KMS-11 (cell line): ENCODE results near the gene GDA.

Experiments used
- H2AFZ ChIP-seq: fragments of 200-600 bp; sonication (generic); 2 replicates; pipeline ENCODE4 v1.6.1; 2016; ENCODE audit warnings: antibody characterized with exemption, mixed run types, low read depth
- H3K27ac ChIP-seq: fragments of 200-600 bp; sonication (generic); 2 replicates; pipeline ENCODE4 v1.6.1; 2016; ENCODE audit warnings: mild to moderate bottlenecking, mixed run types
- H3K27me3 ChIP-seq: fragments of 200-600 bp; sonication (generic); 2 replicates; pipeline ENCODE4 v1.6.1; 2017; ENCODE audit warnings: mild to moderate bottlenecking, low read depth, mixed run types, moderate library complexity; ENCODE audit not compliant: insufficient read depth
- H3K36me3 ChIP-seq: fragments of 200-600 bp; sonication (generic); 2 replicates; pipeline ENCODE4 v1.6.1; 2017; ENCODE audit warnings: mild to moderate bottlenecking, mixed run types; ENCODE audit not compliant: insufficient read depth
- H3K4me1 ChIP-seq: fragments of 200-600 bp; sonication (generic); 2 replicates; pipeline ENCODE4 v1.6.1; 2016; ENCODE audit warnings: mild to moderate bottlenecking, low read depth, mixed run types; ENCODE audit not compliant: poor library complexity, severe bottlenecking
- H3K4me2 ChIP-seq: fragments of 200-600 bp; sonication (generic); 2 replicates; pipeline ENCODE4 v1.7.0; 2016; ENCODE audit warnings: mild to moderate bottlenecking, mixed run types
- H3K4me3 ChIP-seq: fragments of 200-600 bp; sonication (generic); IDR thresholded peaks from 2 replicates; pipeline ENCODE4 v1.6.1; 2017; ENCODE audit warnings: low read depth, low read length, mixed read lengths; ENCODE audit not compliant: insufficient read depth
- H3K79me2 ChIP-seq: fragments of 200-600 bp; sonication (generic); 2 replicates; pipeline ENCODE4 v1.6.1; 2016; ENCODE audit warnings: low read depth, mixed run types; ENCODE audit not compliant: insufficient read depth
- H3K9ac ChIP-seq: fragments of 200-600 bp; sonication (generic); 2 replicates; pipeline ENCODE4 v1.6.1; 2016; ENCODE audit warnings: mild to moderate bottlenecking, mixed run types
- H4K20me1 ChIP-seq: fragments of 200-600 bp; sonication (generic); 2 replicates; pipeline ENCODE4 v1.6.1; 2016; ENCODE audit warnings: mild to moderate bottlenecking, mixed run types; ENCODE audit not compliant: insufficient read depth
- CTCF ChIP-seq: fragments of 200-600 bp; sonication (generic); conservative IDR thresholded peaks from 2 replicates; pipeline ENCODE4 v1.6.1; 2017; ENCODE audit warnings: low read depth, mild to moderate bottlenecking, antibody characterized with exemption, low read length, moderate library complexity, mixed read lengths

The GDA gene

GRCh38 chr9:72165326-72165725 is 16.1 kb downstream of the GDA start:
- no peak overlapping the region for H3K4me2 ChIP-seq
- no peaks in the 10 kb centered on the region for H3K27me3 ChIP-seq
- H3K4me3 ChIP-seq, result no peak overlapping the region
- no peak overlapping the region for H3K27ac ChIP-seq
- no peak overlapping the region for H2AFZ ChIP-seq
- no peaks in the 10 kb centered on the region for H3K36me3 ChIP-seq
- no peaks in the 10 kb centered on the region for H4K20me1 ChIP-seq
- H3K9ac ChIP-seq, result no peak overlapping the region
- H3K79me2 ChIP-seq, result no peaks in the 10 kb centered on the region
- TF ChIP-seq CTCF, result no peak
- peaks cover 15% of the 10 kb centered on the region for H3K4me1 ChIP-seq

GRCh38 chr9:72165821-72166547 is 16.7 kb downstream of the GDA start:
- Histone ChIP-seq H3K4me2 (no peak overlapping the region), H3K36me3 (no peaks in the 10 kb centered on the region), H2AFZ (no peak overlapping the region), H4K20me1 (no peaks in the 10 kb centered on the region), H3K27ac (no peak overlapping the region), H3K9ac (no peak overlapping the region), H3K27me3 (no peaks in the 10 kb centered on the region), H3K4me3 (no peak overlapping the region), H3K4me1 (peaks cover 15% of the 10 kb centered on the region), H3K79me2 (no peaks in the 10 kb centered on the region)
- no peak for TF ChIP-seq CTCF

DNA sequence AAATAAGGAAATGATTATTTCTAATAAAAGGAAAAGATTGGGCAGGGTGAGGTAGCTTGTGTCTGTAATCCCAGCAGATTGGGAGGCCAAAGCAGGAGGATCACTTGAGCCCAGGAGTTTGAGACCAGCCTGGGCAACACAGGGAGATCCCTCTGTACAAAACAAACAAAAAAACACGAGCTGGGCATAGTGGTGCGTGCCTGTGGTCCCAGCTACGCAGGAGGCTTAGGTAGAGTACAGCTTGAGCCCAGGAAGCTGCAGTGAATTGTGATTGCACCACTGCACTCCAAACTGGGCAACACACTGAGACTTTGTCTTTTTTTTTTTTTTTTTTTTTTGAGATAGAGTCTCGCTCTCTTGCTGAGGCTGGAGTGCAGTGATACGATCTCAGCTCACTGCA is 18.8 kb downstream of the GDA start:
- H3K27me3 ChIP-seq, result no peaks in the 10 kb centered on the region
- no peak overlapping the region for H3K27ac ChIP-seq
- TF ChIP-seq CTCF, result no peak
- H2AFZ ChIP-seq, result no peak overlapping the region
- H3K9ac ChIP-seq, result no peak overlapping the region
- H4K20me1 ChIP-seq, result no peaks in the 10 kb centered on the region
- peaks cover 15% of the 10 kb centered on the region for H3K4me1 ChIP-seq
- no peaks in the 10 kb centered on the region for H3K79me2 ChIP-seq
- no peaks in the 10 kb centered on the region for H3K36me3 ChIP-seq
- no peak overlapping the region for H3K4me3 ChIP-seq
- no peak overlapping the region for H3K4me2 ChIP-seq

GRCh38 chr9:72169178-72169577 is 19.9 kb downstream of the GDA start:
- H3K9ac ChIP-seq, result no peak overlapping the region
- no peak overlapping the region for H3K4me3 ChIP-seq
- no peaks in the 10 kb centered on the region for H3K36me3 ChIP-seq
- no peaks in the 10 kb centered on the region for H3K79me2 ChIP-seq
- H3K27ac ChIP-seq, result no peak overlapping the region
- no peak overlapping the region for H3K4me2 ChIP-seq
- TF ChIP-seq CTCF, result no peak
- H4K20me1 ChIP-seq, result no peaks in the 10 kb centered on the region
- no peaks in the 10 kb centered on the region for H3K27me3 ChIP-seq
- 0 out of 2 replicates have a peak overlapping the region, but pooled peaks have one; percentile 3 for H2AFZ ChIP-seq
- peaks cover 15% of the 10 kb centered on the region for H3K4me1 ChIP-seq
